OCI-LY3 (cell line): ENCODE data around the gene XPNPEP2.

Experiments
- CTCF ChIP-seq: fragments of 200-600, 300-600 bp; sonication (generic); IDR thresholded peaks from 2 replicates; pipeline ENCODE4 v1.5.1; 2014; ENCODE audit warnings: antibody characterized with exemption, low read length, low read depth
- EZH2phosphoT487 ChIP-seq: fragments of 200-600 bp; shearing (Covaris generic); IDR thresholded peaks from 2 replicates; pipeline ENCODE4 v1.6.1; 2018; ENCODE audit warnings: antibody characterized with exemption, mixed run types, low read depth

GRCh38 chrX:129723511-129723910 lies 15.3 kb upstream of the XPNPEP2 start:
- TF ChIP-seq CTCF (no peak), EZH2phosphoT487 (no peak)
